NCI-H128 (cell line): ENCODE results near the gene OR2T34.
"Not testable (repeated sequence)": the region's sequence is repeated elsewhere in the genome, so short reads cannot be mapped to it uniquely, and the experiment has no call there.

Source experiments
- DNase-seq: peaks from one replicate; lab custom pipeline; 2025; ENCODE audit not compliant: unreplicated experiment; lab: John Stamatoyannopoulos, UW

OR2T34 gene, protein sequence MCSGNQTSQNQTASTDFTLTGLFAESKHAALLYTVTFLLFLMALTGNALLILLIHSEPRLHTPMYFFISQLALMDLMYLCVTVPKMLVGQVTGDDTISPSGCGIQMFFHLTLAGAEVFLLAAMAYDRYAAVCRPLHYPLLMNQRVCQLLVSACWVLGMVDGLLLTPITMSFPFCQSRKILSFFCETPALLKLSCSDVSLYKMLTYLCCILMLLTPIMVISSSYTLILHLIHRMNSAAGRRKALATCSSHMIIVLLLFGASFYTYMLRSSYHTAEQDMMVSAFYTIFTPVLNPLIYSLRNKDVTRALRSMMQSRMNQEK

DNA sequence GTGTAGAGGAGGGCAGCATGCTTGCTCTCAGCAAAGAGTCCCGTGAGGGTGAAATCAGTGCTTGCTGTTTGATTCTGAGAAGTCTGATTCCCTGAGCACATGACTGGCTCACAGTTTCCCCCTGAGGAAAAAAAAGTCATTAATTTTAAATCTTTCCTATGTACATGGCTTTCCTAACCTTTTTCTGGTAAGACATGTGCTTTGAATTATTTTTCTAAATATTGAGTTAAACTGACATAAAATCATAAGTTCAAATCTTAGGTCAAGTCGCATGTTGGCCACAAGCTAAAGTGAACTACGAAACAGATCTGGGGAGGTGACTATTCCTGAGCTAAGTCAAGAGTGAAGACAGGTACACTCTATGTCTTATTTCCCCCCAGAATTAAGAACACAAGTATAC is at the start of gene OR2T34:
TSS of gene OR2T34 (minus strand) at position 101 of the 400 bp plus-strand sequence. CDS start at position 101, 0 bp downstream.
- DNase-seq = not testable (repeated sequence)

DNA sequence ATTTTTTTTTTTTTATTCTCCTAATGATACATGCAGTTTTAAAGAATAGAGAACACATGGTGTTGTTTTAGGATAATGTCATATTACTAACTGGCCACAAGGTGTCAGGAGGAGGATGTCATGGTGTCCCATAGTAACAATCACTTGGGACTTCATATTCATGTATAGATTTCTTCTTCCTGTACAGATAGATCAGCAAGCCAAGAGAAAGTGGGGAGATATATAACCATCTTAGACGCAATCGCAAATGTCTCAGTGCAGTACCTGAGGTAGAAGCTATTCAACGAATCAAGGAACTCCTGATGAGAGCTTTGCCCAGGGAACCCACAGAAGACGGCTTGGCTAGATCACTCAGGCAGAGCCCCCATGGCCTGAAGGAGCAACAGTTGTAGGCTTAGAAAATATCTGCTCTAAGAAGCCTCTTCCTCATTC is 48.0 kb upstream of the OR2T34 start:
- no peak for DNase-seq

DNA sequence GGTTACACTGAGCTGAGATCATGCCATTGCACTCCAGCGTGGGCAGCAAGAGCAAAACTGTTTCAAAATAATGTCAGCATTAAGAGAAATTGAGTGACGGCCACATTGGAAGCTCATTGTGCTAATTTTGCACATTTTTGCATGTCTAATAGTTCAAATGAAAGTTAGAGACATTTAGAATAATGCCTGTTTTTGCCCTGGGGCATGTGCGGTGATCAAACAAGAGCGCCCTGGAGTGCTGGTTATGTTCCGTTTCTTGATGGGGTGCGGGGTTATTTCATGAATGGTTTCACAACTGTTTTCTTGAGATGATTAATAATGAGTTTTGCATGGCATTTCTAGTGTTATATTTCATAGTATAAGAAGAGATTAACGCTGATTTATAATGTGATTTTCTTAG is 47.2 kb upstream of the OR2T34 start:
- no peak for DNase-seq

DNA sequence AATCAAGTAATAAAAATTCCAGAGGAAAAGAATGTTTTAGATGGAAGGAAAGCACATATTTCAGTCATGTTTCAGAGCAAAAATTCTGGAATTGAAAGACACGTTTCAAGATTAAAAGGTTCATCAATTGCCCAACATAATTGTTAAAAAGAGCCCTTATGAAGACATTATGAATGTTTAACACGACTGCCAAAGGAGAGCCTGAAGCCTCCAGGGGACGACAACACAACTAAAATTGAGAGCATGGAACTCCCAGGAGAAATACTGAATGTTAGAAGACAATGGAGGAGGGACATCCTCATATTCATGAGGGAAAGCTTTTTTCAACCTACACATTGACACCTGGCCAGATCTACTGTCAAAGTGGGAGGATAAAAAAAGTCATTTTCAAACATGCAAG is 44.3 kb upstream of the OR2T34 start:
- DNase-seq = no peak

DNA sequence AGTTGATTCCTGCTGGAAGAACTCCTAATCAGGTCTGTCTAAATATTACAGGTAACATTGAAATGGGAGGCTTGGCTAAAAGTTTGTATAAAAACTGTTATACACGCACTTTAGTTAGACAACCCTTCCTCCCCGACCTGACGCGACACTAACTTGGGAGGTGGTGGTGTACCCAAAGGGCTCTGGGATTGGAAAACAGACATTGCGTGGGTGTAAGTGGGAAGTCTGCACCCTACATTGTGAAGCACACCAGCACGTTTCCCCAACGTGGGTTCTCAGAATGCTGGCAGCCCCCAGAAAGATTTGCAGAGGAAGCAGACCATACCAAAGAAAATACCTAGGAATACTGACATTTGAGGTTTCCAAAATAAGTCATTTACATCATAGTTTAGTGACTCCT is 43.6 kb upstream of the OR2T34 start:
- DNase-seq = no peak

DNA sequence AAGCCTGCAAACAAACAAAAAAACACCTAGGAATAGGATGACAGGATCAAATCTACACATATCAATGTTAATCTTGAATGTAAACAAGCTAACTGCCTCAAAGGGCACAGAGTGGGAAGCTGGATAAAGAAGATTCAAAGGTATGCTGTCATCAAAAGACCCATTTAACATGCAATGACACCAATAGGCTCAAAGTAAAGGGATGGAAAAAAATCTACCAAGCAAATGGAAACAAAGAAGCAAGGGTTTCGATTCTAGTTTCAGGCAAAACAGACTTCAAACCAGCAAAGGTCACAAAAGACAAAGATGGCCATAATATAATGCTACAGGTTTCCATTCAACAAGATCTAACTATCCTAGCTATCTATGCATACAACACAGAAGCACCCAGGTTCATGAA is 39.2 kb upstream of the OR2T34 start:
- no peak for DNase-seq

DNA sequence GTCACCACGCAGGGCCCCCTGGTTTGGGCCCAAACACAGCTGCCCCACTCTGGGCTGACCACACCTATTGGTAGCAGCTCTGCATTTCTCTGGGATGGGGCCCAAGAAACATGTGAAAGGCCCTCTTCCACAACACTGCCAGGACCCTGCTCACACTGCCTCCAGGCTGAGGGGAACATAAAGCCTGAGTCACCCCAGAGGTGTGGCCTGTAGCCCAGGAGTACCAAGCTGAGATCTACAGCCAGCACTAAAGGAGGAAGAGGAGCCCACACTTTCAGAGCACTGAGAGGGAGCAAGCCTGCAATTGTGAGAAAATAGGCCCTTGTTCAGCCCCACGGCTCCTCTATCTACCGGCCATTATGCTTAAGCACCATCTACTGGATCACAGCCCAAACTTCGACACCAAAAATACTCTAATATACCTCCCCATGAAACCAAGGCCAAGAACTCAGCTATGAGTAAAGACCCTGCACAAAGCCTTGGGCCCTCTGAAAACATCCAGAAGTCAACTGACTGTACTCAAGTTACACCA is 37.4 kb upstream of the OR2T34 start:
- no peak for DNase-seq

DNA sequence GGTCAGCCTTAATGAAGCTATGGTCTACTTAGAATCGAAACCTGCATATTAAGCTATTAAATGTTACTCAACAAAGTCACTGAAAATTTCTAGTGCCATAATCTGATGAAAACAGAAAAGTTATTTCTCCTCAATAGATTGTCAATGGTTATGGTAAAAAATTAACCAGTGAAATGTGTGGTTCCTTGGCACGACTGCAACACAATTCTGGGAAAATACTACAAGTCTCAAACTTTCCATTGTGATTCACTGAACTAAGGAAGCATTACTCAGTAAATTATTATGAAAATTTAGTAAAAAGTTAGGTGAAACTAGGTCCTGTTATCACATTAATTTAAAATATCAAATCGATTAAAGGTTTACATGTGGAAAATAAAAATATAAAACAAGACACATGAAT is 35.7 kb upstream of the OR2T34 start:
- no peak for DNase-seq

DNA sequence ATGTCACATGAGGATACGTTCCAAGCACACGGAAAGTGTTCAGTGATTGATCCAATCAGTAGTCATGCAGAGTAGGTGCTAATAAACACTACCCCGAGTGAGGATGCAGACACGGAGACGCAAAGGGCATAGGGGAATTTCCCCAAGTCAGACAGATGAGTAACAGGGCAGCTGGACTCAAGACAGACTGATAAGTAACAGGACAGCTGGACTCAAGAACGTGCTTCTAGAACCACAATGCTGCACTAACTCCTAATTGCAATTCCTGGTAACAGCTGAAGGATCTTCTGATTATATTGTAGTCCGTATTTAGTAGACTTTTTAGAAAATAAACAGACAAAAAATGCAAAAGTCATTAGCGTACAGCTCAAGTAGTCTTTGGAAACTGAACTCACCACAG is 24.8 kb upstream of the OR2T34 start:
- no peak for DNase-seq

DNA sequence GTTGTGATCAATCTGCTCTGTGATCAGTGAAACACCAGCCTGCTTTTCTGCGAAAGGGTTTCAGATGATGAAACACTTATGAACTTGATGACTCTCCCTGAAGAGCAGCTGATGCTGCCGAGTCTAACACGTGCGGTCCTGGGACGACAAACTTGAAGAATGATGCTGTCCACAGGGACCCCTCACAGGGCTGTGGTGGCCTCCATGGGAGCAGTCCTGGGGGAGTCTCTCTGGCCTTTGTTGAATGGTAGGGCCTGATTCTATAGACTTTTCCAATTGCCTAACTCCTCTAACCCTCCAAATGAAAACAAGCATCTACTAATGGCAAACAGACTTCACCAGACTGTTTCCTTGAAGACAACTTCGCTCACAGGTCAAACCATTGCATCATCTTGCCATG is 23.0 kb upstream of the OR2T34 start, which contains the start of gene OR2T10:
TSS of gene OR2T10 (minus strand) at position 112 of the 400 bp plus-strand sequence. CDS start 3,932 bp downstream, outside the sequence.
- no peak for DNase-seq

DNA sequence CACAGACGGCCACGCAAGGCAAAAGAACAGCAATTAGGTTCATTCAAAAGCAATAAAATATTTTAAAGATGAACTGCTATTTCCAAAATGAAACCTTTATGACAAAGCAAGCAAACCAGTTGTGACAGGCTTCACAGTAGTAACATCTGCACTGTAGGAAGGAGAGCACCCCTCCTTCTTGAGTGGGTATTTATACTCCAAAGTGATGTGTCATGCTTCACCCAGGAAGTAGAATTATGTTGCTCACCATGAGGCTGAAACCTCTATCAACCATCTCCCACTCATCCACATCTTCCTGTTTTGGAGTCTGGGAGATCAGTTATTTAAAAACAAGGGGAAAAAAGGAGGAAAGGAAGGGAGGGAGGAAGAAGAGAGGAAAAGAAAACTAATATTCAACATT is 22.1 kb upstream of the OR2T34 start:
- no peak for DNase-seq

DNA sequence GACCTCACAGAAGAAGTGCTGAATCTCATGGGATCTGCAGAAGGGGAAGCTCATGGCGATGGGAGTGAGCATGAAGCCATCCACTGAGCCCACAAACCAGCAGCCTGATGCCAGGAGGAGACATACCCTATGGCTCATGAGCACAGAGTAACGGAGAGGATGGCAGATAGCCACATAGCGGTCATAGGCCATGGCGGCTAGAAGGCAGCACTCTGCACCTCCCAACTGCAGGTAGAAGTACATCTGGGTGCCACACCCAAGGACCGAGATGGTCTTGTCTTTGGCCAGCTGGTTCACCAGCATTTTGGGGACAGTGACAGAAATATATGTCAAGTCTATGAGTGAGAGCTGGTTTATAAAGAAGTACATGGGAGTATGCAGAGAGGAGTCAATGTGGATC is 18.7 kb upstream of the OR2T34 start:
- DNase-seq = no peak

DNA sequence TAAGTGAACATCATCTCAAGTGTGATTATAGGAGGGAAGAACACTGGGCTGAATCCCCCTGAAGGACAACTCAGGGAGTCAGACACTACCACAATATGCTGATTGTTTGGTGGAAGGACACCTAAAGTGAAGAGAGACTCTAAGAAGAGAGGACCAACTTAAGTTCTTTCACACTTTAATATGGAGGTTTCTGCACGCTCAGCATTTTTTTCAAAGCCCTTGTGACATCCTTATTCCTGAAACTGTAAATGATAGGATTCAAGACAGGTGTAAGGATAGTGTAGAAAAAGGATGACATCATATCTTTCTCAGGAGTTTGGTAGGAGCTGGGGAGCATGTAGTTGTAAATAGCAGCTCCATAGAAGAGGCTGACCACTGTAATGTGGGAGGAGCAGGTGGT is 18.1 kb upstream of the OR2T34 start:
- no peak for DNase-seq

DNA sequence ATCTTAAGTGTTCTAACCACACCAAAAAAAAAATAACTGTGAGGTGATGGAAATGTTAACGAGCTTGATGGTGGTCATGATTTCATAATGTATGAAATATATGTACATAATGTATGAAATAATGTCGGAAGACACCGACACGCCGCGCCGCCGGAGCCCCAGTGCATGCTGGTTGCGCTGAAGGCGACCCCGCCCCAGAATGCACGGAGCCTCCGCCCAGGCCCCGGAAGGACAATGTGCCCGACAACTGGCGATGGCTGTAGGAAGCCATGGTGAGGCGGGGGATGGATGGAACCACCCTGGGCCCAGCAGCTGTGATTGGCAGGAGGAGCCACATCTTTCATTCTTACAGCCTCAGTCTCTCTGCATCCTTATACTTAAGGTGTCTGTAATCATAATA is 15.5 kb upstream of the OR2T34 start:
- no peak for DNase-seq

DNA sequence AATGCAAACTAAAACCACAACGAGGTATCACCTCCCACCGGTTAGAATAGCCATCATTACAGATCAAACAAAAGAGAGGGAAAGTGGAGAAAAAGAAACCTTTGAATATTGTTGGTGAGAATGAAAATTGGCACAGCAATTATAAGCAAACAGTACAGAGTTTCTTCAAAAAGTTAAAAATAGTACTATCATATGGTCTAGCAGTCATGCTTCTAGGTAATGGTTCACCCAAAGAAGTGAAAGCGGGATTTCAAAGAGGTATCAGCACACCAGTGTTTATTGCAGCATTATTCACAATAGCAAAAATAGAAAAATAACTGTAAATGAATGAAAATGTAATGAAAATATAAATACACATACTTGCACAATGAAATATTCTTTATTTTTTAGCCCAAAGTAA is 14.8 kb upstream of the OR2T34 start:
- no peak for DNase-seq

DNA sequence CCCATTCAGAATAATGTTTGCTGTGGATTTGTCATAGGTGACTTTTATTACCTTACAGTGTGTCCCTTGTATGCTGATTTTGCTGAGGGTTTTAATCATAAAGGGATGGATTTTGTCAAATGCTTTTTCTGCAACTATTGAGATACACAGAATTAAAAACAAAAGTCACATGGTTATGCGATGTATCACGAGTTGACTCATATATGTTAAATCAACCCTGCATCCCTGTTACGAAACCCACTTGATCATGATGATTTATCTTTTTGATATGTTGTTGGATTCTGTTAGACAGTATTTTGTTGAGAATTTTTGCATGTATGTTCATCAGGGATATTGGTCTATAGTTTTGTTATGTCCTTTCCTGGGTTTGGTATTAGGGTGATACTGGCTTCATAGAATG is 10.7 kb upstream of the OR2T34 start:
- DNase-seq = no peak

DNA sequence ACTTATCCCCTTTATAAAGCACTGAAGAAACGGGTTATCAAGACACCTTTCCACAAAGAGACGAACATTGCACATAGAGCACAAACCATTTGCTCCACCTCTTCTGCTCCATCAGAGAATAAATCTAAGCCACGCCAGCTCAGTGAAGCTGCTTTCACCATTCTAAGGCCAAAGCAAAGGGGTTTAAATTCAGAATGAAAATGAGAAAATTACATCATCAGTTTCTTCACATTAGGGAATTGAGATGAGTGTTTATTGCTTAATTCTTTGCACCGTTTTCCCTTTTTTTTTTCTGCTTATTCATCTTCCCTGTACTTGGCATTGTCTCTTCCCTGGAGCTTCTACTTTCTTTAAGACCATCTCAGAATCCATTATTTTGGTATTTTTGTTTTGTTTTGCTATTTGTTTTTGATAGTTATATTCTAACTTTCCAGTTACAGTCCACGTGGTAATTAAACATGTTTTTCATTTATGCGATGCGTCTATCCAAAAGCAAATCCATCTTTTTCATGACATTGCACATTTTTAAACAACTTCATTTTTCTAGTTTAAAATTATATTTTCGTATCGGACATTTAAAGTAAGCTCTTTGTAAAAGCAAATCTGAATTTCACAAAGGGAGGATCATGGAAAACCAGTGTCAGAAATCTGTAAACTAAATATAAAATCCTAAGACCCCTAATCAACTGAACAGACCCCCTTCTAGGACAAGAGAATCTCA is 1.9 kb upstream of the OR2T34 start:
- DNase-seq = no peak

DNA sequence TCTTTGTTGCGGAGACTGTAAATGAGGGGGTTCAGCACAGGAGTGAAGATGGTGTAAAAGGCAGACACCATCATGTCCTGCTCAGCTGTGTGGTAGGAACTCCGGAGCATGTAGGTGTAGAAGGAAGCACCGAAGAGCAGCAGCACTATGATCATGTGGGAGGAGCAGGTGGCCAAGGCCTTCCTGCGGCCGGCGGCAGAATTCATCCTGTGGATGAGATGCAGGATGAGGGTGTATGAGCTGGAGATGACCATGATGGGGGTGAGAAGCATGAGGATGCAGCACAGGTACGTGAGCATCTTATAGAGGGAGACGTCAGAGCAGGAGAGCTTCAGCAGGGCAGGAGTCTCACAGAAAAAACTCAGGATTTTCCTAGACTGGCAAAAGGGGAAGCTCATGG is 701 bp downstream of the OR2T34 start:
- DNase-seq = not testable (repeated sequence)

DNA sequence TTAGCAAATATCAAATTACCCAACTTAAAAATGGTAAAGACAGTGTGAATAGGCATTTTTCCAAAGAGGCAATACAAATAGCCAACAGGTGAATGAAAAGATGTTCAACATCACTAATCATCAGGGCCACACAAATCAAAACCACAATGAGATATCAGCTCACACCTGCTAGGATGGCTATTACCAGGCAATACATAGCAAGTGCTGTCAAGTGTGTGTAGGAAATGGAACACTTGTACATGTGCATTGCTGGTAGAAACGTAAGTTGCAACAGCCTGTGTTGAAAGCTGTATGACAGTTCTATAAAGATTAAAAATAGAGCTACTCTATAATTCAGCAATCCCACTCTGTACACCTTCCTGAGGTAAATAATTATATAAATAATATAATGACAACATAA is 2.5 kb downstream of the OR2T34 start:
- not testable (repeated sequence) for DNase-seq

DNA sequence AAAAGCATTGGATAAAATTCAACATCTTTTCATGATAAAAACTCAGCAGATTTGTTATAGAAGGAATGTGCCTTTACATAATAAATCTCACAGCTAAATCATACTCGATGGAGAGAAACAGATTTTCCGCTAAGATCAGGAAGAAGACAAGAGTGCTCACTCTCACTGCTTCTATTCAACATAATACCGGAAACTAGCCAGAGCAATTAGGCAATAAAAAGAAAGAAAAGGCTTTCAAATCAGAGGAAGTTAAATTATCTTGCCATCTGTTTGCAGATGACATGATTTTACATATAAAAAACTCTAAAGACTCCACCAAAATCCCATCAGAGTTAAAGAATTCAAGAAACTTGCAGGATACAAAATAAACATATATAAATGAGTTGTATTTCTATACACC is 3.7 kb downstream of the OR2T34 start:
- DNase-seq = not testable (repeated sequence)

DNA sequence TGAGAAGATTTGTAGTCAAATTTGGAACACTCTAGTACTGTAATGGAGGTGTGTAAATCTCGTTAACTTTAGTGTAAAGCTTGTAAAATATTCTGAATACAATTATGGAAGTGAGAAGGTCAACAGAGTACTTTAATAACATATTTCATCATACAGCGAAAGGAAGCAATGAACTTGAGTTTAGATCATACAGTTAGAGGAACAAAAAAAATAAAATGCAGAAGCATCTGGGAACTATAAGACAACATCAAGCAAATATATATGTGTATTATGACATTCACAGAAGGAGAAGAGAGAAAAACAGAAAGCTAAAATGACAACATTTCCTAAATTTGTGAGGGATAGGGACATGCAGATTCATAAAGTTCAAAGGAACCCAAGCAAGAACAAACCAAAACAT is 5.5 kb downstream of the OR2T34 start:
- DNase-seq = not testable (repeated sequence)
